WERI-Rb-1 (cell line): Measurements from ENCODE around the gene ZNF497.

Source experiments
- DNase-seq: peaks from one replicate; pipeline ENCODE4 v3.0.0-alpha.2; 2020
- H3K27ac ChIP-seq: fragments of 250-450 bp; sonication (Bioruptor Pico); 2 replicates; pipeline ENCODE4 v1.5.1; 2020; ENCODE audit warnings: mild to moderate bottlenecking, moderate library complexity
- H3K27me3 ChIP-seq: fragments of 250-450 bp; sonication (Bioruptor Pico); 2 replicates; pipeline ENCODE4 v1.5.1; 2021; ENCODE audit warnings: mild to moderate bottlenecking, low read depth, moderate library complexity; ENCODE audit not compliant: insufficient read depth, severe bottlenecking
- H3K36me3 ChIP-seq: fragments of 250-450 bp; sonication (Bioruptor Pico); 2 replicates; pipeline ENCODE4 v1.5.1; 2020; ENCODE audit warnings: mild to moderate bottlenecking, moderate library complexity
- H3K4me3 ChIP-seq: 2 replicates; pipeline ENCODE4 v1.5.1; 2011; ENCODE audit warnings: low read depth, mild to moderate bottlenecking, control low read depth, low read length
- H3K9me3 ChIP-seq: fragments of 250-450 bp; sonication (Bioruptor Pico); 2 replicates; pipeline ENCODE4 v1.5.1; 2021; ENCODE audit warnings: mild to moderate bottlenecking, moderate library complexity; ENCODE audit not compliant: severe bottlenecking
- TF ChIP-seq, protein P1 (sequence below): IDR thresholded peaks from 2 replicates; pipeline ENCODE4 v1.5.1; 2011; ENCODE audit warnings: low read depth, mild to moderate bottlenecking, control low read depth, inconsistent platforms, low read length

Gene ZNF497

GRCh38 chr19:58305065-58305931 lies 57.3 kb downstream of the ZNF497 start, which contains the start of gene ERVK3-1:
TSS of gene ERVK3-1 (plus strand) at chr19:58305377. CDS start at chr19:58312169, 6,792 bp downstream.
- H3K27ac ChIP-seq, result peak within 1 kb of the TSS; percentile 68
- H3K36me3 ChIP-seq, result peaks cover 64% of the 10 kb centered on the region
- peak within 1 kb of the TSS; percentile 81 for H3K4me3 ChIP-seq
- DNase-seq, result peak; percentile 94
- no peaks in the 10 kb centered on the region for H3K9me3 ChIP-seq
- TF ChIP-seq, protein P1, sequence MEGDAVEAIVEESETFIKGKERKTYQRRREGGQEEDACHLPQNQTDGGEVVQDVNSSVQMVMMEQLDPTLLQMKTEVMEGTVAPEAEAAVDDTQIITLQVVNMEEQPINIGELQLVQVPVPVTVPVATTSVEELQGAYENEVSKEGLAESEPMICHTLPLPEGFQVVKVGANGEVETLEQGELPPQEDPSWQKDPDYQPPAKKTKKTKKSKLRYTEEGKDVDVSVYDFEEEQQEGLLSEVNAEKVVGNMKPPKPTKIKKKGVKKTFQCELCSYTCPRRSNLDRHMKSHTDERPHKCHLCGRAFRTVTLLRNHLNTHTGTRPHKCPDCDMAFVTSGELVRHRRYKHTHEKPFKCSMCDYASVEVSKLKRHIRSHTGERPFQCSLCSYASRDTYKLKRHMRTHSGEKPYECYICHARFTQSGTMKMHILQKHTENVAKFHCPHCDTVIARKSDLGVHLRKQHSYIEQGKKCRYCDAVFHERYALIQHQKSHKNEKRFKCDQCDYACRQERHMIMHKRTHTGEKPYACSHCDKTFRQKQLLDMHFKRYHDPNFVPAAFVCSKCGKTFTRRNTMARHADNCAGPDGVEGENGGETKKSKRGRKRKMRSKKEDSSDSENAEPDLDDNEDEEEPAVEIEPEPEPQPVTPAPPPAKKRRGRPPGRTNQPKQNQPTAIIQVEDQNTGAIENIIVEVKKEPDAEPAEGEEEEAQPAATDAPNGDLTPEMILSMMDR, result no peak
- H3K27me3 ChIP-seq, result no peaks in the 10 kb centered on the region

DNA sequence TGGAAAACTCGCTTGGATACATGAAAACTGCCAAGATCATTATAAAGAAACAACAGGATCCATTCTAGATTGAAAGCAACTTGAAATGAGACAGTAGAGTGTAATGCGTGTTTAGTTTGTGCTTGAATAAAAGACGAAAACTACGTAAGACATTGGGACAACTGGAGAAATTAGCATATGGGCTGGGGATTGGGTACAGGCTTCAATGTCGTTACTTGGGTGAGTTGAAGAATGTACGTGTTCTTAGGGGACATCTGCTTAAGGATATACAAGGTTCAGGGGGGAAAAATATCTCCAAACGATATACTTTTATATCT lies 57.8 kb downstream of the ZNF497 start:
- Histone ChIP-seq H3K4me3 (peak overlapping the region; percentile 81), H3K27me3 (no peaks in the 10 kb centered on the region), H3K27ac (no peak overlapping the region; the same call in 1 of the 2 replicates), H3K36me3 (peaks cover 65% of the 10 kb centered on the region), H3K9me3 (no peaks in the 10 kb centered on the region)
- TF ChIP-seq, protein P1, result no peak
- DNase-seq, result no peak
